HG02642 (cell line): ENCODE data around the gene ADRM1.

Experiments used
- ATAC-seq: cut with Tn5 transposase; IDR thresholded peaks from one replicate; pipeline ENCODE4 v1.9.1; 2021; ENCODE audit warnings: mild to moderate bottlenecking; ENCODE audit not compliant: unreplicated experiment, poor library complexity

The ADRM1 gene, protein sequence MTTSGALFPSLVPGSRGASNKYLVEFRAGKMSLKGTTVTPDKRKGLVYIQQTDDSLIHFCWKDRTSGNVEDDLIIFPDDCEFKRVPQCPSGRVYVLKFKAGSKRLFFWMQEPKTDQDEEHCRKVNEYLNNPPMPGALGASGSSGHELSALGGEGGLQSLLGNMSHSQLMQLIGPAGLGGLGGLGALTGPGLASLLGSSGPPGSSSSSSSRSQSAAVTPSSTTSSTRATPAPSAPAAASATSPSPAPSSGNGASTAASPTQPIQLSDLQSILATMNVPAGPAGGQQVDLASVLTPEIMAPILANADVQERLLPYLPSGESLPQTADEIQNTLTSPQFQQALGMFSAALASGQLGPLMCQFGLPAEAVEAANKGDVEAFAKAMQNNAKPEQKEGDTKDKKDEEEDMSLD

DNA sequence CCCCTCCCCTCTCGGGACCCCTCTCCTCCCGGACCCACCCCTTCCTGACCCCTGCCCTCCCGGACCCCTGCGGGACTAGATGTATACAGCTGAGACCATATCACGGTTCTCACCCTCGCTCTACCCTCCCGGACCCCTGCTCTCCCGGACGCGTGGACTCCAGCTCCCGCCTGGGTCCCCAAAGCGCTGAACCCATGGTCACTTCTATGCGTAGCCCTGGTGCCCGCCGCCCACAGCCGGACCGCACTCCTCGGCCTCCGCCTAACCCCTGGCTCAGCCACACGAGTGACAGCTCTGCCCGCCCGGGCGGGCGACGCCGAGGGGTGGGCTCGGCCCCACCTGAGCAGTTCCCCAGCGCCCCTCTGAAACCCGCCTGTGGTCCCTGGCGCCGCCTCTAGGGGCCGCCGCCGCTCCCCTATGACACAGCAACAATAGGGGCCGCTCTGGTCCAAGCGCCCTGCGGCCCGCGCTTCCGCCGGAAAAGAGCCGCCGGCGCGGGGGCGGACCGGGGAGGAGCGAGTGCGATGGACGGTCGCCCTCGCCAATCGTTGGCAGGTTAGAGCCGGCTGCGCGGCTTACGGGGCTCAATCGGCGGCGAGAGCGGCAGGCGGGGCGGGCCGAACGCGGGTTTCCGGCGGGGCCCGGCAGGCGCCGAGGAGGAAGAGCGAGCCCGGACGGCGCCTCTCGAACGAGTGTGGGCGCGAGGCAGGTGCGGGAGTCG is at the start of gene ADRM1:
Gene ADRM1, plus strand, starts transcription at position 657 of the 721 bp plus-strand sequence. CDS start 572 bp downstream, outside the sequence.
- peak; percentile 86 for ATAC-seq

DNA sequence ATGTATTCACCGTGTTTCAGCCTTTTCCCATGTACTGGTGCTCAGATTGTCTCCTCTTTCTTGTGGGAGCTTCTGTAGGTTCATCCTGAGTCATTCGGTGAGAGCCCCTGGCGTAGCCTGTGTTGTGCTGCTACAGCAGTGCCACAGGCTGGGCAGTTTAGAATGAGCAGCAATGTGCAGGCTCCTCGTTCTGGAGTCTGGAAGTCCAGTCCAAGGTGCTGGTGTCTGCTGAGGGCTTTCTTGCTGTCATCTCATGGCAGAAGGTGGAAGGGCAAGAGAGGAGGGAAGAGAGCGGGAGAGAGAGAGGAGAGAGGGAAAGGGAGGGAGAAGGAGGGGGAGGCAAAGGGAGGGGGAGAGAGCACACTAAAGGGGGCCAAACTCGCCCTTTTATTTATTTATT is 49.4 kb upstream of the ADRM1 start:
- no peak for ATAC-seq

DNA sequence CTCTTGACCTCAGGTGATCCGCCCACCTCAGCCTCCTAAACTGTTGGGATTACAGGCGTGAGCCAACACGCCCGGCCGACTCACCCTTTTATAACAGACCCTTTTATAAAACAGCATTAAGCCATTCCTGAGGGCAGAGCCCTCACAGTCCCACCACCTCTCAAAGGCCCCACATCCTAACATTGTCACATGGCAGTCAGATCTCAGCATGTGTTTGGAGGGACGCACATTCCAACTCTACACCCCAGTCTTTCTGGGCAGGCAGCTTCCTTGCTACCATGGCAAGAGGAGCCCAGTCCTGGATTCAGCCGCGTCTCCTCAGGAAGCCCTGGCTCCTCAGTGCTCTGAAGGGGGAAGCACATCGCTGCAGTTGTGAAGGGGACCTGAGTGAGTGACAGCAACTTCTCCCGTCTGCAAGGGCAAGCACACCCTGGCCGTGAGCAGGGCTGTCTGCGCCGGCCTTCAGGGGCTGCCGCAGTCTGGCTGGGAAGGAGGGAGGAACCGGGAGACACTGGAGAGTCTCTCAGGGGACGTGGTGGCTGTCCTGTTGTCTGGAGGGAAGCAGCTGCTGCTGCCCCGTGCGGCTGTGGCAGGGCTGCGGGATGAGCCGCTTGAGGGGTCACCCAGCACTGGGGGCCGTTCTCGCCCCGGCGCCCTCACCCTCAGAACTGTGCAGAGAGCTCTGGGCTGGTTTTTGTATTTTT is 48.6 kb upstream of the ADRM1 start:
- no peak for ATAC-seq

DNA sequence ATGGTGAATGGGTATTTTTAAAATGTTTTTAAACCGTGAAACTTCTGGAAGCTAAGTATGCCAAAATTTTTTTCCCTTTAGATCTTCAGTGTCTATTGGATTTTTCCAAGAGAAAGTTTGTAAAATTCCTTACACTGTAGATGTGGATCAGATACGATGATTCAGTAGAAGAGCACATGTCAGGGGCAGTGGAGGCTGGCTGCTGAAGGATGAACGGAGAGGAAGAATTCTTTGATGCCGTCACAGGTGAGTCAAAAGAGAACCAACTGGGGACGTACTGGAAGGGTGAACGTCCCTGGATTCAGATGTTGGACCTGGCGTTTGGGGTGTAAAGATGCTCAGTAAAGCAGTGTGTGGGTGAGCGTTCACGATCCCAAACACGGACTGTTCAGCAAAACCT is 46.8 kb upstream of the ADRM1 start:
- ATAC-seq, result no peak

DNA sequence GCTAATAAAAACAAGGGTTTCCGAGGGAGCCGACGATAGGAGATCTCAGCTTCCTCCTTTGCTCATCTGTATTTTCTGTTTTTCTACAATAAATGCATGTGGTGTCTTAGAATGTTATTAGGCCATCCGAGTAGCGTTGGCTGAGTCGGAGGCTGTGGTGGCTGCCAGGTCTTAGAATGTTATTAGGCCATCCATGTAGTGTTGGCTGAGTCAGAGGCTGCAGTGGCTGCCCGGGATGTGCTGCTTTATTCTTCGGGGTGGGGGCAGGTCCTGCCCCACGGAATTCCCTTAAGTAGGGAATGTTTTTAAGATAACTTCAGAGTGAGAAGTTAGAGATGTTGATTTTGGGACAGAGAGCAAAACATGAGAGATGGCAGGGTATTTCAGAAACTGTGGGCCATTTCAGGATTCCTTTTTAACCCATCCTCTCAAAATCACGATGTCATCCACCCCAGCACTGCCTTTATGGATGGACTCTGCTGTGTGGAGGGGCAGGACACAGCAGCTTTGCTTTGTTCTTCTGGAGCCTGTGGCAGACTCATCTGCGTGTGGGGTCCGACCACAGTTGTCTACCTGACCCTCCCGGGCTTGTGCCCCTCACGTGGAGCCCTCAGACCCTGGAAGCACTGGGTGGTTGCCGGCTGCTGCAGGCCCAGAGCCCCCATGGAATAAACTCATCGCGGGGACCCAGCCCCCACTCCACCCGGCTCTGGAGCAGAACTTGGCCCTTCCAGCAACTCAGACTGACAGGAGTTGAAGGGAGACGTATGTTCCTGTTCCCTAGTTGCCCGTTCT is 44.1 kb upstream of the ADRM1 start:
- no peak for ATAC-seq

DNA sequence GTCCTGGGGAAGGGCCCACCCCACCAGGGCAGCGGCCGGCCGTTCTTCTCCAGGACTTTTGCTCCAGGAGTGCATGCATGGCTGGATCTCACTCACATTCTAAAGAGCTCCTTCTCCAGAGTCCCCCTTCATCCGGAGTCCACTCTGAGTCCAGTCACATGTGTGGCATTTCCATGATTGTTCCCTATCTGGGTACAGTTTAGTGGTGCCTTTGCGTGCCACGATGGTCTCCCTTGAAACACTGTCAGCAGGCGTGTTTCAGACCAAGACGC is 43.6 kb upstream of the ADRM1 start:
- no peak for ATAC-seq

DNA sequence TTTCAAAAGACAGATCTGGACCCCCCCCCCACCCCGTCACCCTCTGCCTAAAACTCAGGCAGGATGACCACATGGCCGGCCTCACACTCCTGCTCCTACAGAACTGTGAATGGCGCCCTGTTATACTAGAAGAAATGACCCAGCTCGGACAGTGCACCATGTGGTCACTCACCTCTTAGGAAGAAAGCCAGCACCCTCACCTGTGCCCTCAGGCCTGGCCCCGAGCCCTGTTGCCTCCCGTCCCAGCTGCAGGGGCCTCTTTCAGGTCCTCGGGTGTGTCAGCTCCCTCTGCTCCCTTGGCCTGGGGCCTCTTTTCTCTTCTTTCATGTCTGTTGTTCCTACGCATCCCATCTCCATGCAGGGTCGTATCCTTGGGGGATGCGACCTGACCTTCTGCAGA is 40.7 kb upstream of the ADRM1 start:
- ATAC-seq, result no peak

DNA sequence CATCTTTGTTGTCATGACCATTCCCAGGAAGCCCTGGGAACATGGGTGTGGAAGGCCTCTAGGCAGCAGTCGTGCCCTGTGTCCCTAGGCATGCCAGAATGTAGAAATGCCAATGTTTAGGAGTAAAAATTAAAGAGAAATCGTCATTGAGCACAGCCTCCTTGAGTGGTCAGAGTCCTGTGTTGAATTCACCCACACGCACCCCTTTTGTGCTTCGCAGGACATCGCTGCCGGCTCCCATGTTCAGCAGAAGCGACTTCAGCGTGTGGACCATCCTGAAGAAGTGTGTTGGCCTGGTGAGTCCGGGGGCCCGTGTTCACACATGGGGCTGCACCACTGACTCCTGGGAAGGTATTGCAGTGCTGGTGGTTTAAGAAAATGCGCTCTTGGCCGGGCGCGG is 39.4 kb upstream of the ADRM1 start:
- no peak for ATAC-seq

DNA sequence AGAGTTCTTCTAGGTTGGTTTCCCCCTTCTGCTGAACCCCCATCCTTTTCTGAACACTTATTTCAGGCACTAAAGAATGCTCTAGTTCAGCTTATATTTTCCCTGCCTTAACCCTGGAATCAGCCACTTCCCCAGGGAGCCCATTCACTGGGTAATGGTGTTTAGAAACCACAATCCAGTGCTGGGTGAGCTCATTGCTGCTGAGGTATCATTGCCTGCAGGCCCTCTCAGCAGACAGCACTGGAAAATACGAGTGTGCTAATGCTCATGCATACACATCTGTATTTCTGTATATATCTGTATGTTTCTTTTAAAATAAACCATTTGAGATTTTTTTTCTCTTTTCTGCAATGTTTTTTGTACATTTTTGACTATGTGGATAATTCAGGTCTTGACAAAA is 37.4 kb upstream of the ADRM1 start:
- no peak for ATAC-seq

DNA sequence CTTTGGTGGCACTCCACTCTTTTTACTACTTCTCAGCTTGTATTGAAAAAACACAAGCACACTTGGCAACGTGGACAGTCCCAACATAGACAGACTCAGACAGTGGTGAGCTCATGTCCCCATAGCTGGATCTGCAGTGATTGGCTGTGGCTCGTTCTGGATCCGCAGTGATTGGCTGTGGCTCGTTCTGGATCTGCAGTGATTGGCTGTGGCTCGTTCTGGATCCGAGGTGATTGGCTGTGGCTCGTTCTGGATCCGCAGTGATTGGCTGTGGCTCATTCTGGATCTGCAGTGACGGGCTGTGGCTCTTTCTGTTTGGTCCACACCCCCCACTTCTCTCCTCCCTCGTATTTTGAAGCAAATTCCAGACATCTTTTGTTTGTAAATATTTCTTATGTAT is 36.5 kb upstream of the ADRM1 start:
- ATAC-seq, result no peak

DNA sequence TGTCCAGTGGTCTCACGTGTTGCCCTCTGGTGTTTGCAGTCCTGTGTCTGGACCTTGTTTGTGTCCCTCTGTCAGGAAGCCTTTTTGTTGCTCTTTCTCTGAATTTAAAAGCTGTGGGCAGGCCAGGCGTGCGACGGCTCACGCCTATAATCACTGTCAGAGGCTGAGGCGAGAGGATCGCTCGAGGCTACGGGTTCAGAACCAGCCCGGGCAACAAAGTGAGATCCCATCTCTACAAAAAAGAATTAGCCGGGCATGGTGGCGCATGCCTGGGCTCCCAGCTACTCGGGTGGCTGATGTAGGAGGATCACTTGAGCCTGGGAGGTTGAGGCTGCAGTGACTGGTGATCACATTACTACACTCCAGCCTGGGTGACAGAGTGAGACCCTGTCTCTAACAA is 35.9 kb upstream of the ADRM1 start:
- no peak for ATAC-seq

DNA sequence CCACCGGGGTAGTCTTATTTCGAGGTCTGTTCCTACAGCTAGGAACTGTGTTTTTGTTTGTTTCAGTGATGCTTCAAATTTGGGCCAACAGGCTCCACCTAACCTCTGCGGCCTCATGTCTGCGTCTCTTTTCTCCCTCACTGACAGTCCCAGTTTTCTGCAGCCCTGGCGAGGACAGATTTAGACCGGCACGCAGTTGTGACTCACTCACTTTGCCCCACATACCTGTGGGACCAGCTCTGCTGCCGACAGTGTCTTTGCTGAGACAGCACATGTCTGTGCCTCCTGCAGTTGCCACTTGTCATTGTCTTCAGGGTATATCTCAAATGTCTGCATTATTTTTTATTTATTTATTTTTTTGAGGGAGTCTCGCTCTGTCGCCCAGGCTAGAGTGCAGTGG is 35.3 kb upstream of the ADRM1 start:
- no peak for ATAC-seq

DNA sequence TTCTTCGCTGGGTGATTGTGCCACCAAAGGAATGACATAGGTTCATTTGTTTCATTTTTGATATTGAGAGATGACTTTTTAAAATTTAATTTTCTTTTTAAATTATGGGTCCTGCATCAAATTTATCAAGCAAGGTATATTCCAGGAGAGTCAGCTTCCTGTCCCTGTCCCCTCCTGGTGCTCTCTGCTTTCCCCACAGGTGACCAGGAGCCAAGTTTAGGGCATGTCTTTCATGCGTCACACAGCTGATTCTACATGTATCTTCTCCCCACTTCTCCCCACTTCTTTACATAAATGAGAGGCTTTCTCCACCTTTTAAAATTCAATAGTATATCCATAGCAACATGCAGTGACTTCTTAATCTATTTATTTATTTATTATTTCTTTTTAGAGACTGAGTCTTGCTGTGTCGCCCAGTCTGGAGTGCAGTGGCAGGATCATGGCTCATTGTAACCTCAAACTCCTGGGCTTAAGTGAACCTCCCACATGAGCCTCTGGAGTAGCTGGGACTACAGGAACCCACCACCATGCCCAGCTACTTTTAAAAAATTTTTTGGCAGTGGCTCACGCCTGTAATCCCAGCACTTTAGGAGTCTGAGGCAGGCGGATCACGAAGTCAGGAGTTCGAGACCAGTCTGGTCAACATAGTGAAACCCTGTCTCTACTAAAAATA is 34.4 kb upstream of the ADRM1 start:
- no peak for ATAC-seq

DNA sequence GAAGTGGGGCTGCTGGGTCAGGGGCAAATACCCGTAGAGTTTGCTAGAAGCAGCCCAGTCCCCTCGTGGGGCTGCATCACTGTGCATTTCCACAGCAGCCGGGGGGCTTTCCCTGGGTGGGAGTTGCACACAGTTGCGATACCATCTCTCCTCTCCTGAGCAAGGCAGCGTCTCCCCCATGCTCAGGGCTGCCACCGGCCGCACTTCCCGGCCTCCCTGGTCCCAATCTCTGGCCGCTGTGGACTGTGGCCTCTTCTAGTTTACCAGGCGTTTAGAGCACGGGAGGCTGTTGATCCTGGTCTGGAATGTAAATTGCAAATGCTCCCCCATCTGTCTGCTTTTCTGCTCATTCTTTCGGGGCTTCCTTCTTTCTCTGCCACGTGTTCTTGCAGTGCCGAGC is 33.4 kb upstream of the ADRM1 start:
- no peak for ATAC-seq

DNA sequence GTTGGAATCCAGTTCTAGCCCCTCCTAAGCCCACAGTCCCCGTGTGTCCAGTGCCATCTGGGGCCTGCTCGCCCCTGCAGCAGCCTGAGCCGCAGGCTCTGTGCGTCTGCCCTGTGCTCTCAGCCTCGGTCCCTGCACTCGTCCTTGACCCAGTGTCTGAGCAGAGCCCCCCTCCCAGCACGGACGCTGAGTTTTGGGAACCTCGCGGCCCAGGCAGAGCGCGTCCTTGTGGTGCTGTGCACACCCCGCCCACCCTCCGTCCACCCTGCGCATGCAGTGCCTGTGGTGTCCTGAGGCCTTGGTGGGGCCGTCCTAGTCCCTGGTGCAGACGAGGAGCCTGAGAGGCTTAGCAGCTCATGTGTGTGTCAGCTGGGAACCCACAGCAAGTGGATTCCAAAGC is 32.9 kb upstream of the ADRM1 start:
- no peak for ATAC-seq

DNA sequence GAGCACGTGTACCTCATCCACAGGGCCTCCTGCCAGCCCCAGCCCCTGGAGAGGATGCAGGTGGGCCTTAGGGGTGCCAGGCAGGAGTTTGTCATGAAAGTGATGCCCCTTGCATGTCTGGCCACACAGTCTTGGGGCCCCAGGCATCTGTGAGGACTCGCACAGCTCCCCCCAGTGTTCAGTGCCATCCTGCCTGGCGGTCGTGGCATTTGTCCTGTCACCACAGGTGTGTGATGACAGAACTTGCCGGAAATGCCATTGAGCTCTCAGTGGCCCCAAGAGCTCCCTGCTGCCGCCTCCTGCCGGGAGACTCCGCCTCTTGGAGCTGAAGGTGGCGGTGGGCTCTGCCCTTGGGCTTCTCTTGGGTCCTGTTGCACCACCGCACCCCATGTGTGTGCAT is 30.6 kb upstream of the ADRM1 start:
- ATAC-seq, result no peak

DNA sequence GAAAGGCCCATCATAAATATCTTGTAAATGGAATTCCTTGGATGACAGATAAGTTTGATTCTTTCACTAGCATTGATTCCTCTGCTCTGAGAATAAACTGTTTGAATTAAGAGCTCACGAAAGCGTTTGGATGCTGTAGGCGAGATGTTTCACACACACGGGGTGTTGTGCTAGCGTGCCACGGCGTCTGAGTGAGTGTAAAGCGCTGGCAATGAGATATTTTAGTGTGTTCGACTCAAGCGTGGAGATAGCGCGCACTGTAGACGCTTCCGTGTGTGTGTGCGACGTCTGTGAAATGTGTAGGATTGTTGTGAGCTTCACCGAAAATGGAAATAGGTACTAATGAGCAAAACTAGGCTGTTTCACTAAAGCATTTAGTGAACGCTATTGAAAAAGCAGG is 29.4 kb upstream of the ADRM1 start:
- no peak for ATAC-seq

DNA sequence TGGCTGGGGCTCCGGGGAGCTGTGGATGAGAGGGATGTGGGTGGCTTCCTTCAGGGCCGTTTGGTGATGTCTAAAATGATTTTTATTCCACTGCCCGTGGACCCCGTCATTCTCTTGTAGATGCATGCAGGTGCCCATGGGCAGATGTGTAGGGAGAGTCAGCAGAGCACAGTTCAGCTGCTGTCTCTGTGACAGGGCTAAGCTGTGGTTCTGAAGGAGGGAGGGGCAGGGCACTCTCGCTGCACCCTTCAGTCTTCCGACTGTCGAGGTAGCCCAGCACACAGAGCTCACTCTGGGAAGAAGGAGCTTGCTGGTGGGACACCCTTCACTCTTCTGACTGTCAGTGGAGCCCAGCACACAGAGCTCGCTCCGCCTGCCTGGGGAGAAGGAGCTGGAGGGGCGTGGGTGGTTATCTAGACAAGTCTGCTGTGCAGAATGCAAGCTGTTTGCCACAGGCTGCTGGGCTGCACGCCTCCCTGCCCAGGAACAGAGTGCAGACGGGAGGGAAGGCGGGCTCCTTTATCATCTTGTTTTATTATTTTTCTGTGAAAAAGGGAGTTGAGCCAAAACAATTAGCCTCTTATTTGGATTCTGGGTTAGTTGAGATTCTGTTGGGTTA is 28.4 kb upstream of the ADRM1 start:
- ATAC-seq, result no peak

DNA sequence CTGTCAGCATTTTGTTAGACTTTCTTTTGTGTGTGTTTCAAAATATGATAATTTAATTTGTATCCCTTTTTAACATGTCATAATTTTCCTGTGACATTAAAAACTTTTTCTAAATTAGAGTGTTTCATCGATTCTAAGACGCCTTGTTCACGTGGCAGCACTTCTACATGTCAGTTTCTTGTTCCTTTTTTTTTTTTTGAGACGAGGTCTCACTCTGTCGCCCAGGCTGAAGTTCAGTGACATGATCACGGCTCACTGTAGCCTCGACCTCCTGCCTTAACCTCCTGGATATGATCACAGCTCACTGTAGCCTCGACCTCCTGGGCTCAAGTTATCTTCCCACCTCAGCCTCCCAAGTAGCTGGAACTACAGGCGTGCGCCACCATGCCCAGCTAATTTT is 27.6 kb upstream of the ADRM1 start:
- ATAC-seq, result no peak

DNA sequence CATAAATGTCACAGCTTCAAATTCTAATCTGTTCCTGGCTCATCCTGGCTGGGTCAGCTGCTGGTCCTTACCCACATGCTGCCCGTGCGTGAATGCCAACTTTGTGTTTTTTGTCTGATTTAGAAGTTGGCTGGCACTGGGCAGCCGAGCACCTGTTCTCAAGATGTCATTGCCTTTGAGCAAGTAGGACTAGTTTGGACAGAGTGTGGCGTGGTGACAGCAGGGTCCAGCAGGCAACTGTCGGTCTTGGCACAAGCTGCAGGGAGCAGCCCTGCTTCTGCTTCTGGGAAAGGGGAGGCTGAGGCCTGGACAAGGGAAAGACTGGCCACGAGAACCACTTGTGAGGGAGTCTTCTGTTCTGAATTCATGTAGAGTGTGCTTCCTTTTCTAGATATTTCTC is 26.4 kb upstream of the ADRM1 start:
- ATAC-seq, result no peak
